GM18507 (cell line): ENCODE data around the gene GATAD2A.

Experiments used
- DNase-seq: peaks from one replicate; pipeline ENCODE4 v3.0.0; 2011; ENCODE audit warnings: low read depth; ENCODE audit not compliant: insufficient read length; ENCODE audit errors: extremely low spot score
- FAIRE-seq: peaks from 2 replicates; lab custom pipeline; 2011; peaks lifted over from hg19 to GRCh38; lab: Jason Lieb, UNC

The GATAD2A gene

GRCh38 chr19:19524053-19524452, 118.6 kb downstream of the GATAD2A start:
- no peak for FAIRE-seq

GRCh38 chr19:19525611-19526380, 120.3 kb downstream of the GATAD2A start:
- DNase-seq, result no peak
- no peak for FAIRE-seq

More at GRCh38 chr19:19524053-19524452, 118.6 kb downstream of the GATAD2A start:
- no peak for DNase-seq

GRCh38 chr19:19526581-19527370, 121.3 kb downstream of the GATAD2A start:
- DNase-seq (no peak), FAIRE-seq (no peak)

- DNase-seq (no peak), FAIRE-seq (no peak)
These were observed 121.8 kb downstream of the GATAD2A start for GRCh38 chr19:19527371-19527656.

DNA sequence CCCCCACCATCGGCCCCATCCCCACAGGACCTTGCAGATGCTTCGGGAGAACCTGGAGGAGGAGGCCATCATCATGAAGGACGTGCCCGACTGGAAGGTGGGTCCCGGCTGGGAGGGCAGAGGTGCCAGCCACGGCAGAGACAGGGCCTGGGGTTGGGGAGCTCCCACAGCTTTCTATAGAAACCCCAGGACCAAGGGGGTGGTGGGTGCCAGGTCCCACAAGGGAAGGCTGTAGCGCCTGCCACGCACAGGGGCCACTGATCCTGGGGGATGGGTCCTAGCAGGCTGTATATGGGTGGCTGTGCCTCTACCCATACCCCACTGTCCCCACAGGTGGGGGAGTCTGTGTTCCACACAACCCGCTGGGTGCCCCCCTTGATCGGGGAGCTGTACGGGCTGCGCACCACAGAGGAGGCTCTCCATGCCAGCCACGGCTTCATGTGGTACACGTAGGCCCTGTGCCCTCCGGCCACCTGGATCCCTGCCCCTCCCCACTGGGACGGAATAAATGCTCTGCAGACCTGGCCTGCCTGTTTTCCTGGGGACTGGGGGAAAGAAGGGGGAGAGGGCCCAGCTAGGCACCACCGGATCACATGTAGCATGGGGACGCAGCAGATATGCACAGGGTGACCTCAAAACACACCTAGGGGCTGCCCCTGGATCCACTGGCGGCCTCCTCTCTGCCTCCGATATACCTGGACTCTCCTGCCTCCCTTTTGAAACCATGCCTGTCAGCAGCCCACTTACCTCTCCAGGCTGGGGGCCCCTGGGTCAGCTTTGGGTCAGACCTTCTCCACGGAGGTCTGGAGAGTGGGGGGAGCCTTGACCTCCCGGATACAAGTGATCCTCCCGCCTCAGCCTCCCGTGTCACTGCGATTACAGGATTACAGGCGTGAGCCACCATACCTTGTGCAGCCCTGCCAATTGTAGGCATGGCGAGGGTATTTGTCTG, 122.5 kb downstream of the GATAD2A start:
- FAIRE-seq, result no peak
- DNase-seq, result no peak

DNA sequence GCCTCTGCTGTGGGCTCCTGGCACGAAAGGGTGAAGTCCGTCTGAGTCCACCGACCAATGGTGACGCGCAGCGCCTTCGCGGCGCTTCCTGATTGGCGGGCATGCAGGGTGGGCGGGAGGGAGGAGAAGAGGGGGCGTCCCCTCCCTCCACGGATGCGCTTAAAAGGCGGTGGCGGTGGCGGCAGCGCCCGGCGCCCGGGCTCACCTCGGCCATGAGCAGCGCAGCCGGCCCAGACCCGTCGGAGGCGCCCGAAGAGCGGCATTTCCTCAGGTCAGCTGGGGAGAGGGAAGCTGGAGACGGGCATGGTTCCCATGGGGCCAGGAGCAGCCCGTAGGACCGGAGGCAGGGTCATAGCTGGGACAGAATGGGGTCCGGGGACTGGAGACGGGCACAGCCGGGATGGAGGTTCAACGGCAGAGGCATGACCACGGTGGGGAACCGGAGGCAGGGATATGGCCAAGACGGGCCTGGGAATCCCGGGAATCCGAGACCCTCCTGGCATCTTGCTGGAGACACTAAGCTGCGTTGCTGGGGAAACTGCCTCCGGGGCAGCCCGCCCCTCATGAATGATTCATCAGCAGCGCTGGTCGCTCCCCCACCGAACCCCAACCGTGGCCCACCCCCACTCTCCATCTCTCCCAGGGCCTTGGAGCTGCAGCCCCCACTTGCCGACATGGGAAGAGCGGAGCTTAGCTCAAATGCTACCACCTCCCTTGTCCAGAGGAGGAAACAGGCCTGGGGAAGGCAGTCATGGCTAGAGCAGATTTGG, 123.4 kb downstream of the GATAD2A start, which contains the start of gene YJEFN3:
Gene YJEFN3, plus strand, starts transcription at position 191 of the 770 bp plus-strand sequence. Its CDS starts 22 bp downstream, at position 213.
- FAIRE-seq, result no peak
- DNase-seq, result no peak

DNA sequence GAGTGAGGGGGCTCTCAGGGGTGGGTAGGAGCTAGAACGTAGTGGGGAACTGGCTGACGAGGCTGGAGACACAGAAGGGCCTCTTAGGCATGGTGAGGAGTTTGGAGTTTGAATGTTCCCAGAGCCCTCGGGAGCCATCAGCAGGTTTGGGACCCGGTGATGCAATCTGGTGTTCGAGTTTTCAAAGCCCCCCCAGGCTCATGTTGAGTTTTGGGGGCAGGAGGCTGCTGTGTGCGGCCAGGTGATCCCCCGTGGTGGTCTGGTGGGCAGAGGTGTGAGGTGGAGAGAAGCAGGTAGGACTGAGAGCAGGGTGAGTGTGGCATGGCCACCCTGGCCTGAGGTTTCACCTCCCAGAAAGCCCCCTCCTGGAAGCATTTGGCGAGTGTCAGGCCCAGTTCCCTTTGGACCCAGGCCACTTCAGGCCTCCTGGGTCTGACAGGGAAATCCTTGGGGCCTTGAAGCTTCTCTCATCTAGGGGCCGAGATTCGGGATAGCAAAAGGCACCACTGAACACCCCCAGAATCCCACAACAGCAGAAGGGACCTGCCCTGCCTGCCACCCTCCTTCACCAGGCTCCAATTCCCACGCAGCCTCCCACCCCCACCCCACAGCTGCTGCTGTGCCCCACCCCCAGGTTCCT, 124.4 kb downstream of the GATAD2A start:
- FAIRE-seq (no peak), DNase-seq (no peak)

DNA sequence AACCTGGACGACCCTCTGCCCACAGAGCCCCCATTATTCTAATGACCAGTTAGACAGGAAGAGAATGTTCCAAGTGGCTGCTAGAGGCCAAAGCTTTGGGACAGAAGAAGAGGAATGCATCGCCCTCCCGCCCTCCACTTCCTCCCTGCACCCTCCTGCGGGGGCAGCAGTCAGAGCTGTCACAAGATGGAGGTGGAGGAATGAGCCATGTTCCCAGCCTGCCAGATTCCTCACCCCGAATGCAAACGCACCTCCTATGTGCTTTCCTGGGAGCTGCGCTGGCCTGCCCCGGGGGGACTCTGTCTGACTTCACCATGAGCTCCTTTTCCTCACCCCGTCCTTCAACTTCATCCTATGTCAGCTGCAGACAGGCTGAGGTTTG, 124.9 kb downstream of the GATAD2A start:
- DNase-seq, result no peak

GRCh38 chr19:19530889-19531288, 125.4 kb downstream of the GATAD2A start:
- no peak for FAIRE-seq
- no peak for DNase-seq

More for the DNA sequence above, 124.9 kb downstream of the GATAD2A start:
- FAIRE-seq, result no peak

- peak; percentile 70 for DNase-seq
- FAIRE-seq, result peak; percentile 80
These were observed 126.7 kb downstream of the GATAD2A start for GRCh38 chr19:19531951-19532805.

DNA sequence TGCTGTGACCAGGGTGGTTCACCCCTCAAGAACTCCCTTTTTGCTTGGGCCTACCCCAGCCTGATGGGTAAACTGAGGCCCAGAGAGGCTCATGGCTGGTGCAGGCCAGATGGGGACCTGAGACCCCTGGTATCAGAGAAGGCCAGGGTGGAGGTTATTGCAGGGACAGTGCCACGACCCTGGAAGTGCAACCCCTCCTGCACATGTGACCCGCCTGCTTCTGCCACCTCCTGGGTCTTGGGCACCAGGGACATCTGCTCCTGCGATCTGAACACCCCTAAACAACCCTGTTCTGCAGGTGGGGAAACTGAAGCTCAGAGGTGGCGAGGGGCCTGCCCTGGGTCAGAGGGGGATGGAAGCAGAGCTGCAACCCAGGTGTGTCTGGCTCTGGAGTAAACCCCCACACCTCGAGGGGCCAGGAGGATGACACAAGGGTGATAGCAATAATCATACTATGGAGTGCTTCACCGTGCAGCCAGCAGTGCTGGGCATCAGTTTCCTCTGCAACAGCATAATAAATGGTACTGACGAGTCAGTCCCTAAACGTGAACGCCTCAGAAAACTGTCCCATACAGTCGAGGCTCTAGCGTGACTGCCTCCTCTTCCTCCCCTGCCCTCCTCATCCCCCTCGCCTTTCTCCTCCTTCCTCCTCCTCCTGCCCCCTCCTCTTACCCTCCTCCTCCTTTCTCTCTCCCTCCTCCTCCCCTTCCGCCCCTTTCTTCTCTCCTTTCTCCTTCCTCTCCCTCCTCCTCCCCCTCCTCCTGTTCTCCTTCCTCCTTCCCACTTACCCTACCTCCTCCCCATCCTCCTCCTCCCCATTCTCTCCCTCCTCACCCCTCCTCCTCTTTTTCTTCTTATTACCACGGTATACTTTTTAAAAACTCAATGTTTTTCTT, 127.6 kb downstream of the GATAD2A start:
- FAIRE-seq (no peak), DNase-seq (no peak)

- no peak for FAIRE-seq
- DNase-seq, result no peak
These were observed 128.4 kb downstream of the GATAD2A start for GRCh38 chr19:19533841-19534240.

DNA sequence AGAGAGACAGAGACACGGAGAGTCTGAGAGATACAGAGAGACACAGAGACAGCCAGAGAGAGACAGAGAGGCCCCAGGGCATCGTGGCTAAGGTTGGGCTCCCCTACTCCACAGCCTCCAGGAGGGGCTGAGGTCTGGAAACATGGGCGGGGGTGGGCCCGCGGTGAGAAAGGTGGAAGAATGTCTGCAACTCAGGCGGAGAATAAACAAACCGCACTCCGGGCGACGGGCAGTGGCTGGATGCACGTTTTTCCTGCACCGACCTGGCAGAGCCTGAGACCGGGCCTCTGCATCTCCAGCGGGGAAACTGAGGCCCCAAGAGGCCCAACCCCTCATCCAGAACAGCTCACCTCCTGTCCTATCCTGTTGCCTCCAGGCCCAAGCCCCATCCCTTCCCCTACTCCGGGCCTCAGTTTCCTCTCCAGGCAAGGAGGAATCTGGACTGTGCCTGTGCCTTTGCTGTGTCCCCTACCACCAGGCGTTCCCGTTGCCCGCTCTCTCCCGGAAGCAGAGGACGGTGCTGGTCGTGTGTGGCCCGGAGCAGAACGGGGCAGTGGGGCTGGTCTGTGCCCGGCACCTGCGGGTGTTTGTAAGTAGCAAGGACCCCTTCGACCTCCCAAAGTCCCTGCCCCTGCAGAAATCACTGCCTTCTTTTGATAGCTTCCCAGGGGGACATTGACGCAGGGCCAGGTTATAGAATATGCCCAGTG, 129.2 kb downstream of the GATAD2A start:
- FAIRE-seq, result no peak
- DNase-seq, result no peak

GRCh38 chr19:19535311-19536191, 130.1 kb downstream of the GATAD2A start:
- FAIRE-seq, result no peak
- DNase-seq, result no peak
